ENCODE measurements around the gene PTPRG. TPM values are rescaled to one million over a fixed set of nuclear protein-coding genes. Genes with fewer than 3 reads are reported as not detected.

The PTPRG gene
- polyA plus RNA-seq, 3 donors, result not detected

GRCh38 chr3:61685755-61686154 lies 124.4 kb downstream of the PTPRG start:
- intact Hi-C loops (cut with micrococcal nuclease), result no loop called here
- TF ChIP-seq, protein P1, sequence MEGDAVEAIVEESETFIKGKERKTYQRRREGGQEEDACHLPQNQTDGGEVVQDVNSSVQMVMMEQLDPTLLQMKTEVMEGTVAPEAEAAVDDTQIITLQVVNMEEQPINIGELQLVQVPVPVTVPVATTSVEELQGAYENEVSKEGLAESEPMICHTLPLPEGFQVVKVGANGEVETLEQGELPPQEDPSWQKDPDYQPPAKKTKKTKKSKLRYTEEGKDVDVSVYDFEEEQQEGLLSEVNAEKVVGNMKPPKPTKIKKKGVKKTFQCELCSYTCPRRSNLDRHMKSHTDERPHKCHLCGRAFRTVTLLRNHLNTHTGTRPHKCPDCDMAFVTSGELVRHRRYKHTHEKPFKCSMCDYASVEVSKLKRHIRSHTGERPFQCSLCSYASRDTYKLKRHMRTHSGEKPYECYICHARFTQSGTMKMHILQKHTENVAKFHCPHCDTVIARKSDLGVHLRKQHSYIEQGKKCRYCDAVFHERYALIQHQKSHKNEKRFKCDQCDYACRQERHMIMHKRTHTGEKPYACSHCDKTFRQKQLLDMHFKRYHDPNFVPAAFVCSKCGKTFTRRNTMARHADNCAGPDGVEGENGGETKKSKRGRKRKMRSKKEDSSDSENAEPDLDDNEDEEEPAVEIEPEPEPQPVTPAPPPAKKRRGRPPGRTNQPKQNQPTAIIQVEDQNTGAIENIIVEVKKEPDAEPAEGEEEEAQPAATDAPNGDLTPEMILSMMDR (IDR thresholded peaks at IDR 0.05), result no peak

GRCh38 chr3:61686228-61686648 lies 124.9 kb downstream of the PTPRG start:
- Mint-ChIP-seq H3K4me1 (no peaks in the 10 kb centered on the region), H3K9me3 (peaks cover 0 to 3% (median 1%) of the 10 kb centered on the region in 7 donors), H3K36me3 (no peaks in the 10 kb centered on the region), H3K4me3 (no peak overlapping the region), H3K27ac (no peak overlapping the region), H3K27me3 (ENCODE audit: low read depth in 3 of 3) (peaks cover 0 to 2% (median 1%) of the 10 kb centered on the region in 3 donors)
- Histone ChIP-seq H3K36me3 (replicated peaks in 1 of 2; ENCODE audit: control insufficient read depth in 1 of 2, insufficient read depth in 2 of 2, low read length in 2 of 2) (no peaks in the 10 kb centered on the region), H3K4me3 (replicated peaks in 1 of 3; ENCODE audit: low read depth in 2 of 3, low read length in 3 of 3) (no peak overlapping the region), H4K20me1 (ENCODE audit: insufficient read depth, low read length) (no peaks in the 10 kb centered on the region), H3K9ac (ENCODE audit: insufficient read depth, low read length, poor library complexity, severe bottlenecking) (no peak overlapping the region), H3K4me2 (replicated peaks; ENCODE audit: extremely low read depth, low read length, poor library complexity, severe bottlenecking) (no peak overlapping the region), H3K4me1 (ENCODE audit: control insufficient read depth in 1 of 2, insufficient read depth in 2 of 2, low read length in 2 of 2) (no peaks in the 10 kb centered on the region), H3K9me3 (replicated peaks in 1 of 2; ENCODE audit: control insufficient read depth in 1 of 2, insufficient read depth in 1 of 2, low read length in 2 of 2) (no peaks in the 10 kb centered on the region), H3K27me3 (ENCODE audit: control insufficient read depth in 2 of 2, insufficient read depth in 2 of 2, low read length in 2 of 2) (no peaks in the 10 kb centered on the region), H2AFZ (ENCODE audit: insufficient read depth, low read depth, low read length, poor library complexity, severe bottlenecking) (no peak overlapping the region), H3K27ac (ENCODE audit: low read depth in 1 of 2, low read length in 2 of 2) (no peak overlapping the region), H3K79me2 (ENCODE audit: insufficient read depth, low read length) (no peaks in the 10 kb centered on the region)
- TF ChIP-seq, protein P1 (IDR thresholded peaks at IDR 0.05), result no peak
- intact Hi-C loops (cut with micrococcal nuclease), result no loop called here
- WGBS (ENCODE audit: insufficient coverage), result 87% methylated on average over 3 of the region's 3 CpGs
- no peak for DNase-seq

More at GRCh38 chr3:61685755-61686154, 124.4 kb downstream of the PTPRG start:
- Mint-ChIP-seq H3K9me3 (peaks cover 0 to 3% (median 1%) of the 10 kb centered on the region in 7 donors), H3K27me3 (ENCODE audit: low read depth in 3 of 3) (peaks cover 0 to 2% (median 0%) of the 10 kb centered on the region in 3 donors), H3K36me3 (no peaks in the 10 kb centered on the region), H3K4me1 (no peaks in the 10 kb centered on the region), H3K27ac (no peak overlapping the region), H3K4me3 (no peak overlapping the region)
- no peak overlapping the region for H3K9ac ChIP-seq (ENCODE audit: insufficient read depth, low read length, poor library complexity, severe bottlenecking)
- H3K27me3 ChIP-seq (ENCODE audit: control insufficient read depth in 2 of 2, insufficient read depth in 2 of 2, low read length in 2 of 2), result no peaks in the 10 kb centered on the region
- H3K4me1 ChIP-seq (ENCODE audit: control insufficient read depth in 1 of 2, insufficient read depth in 2 of 2, low read length in 2 of 2), result no peaks in the 10 kb centered on the region
- H4K20me1 ChIP-seq (ENCODE audit: insufficient read depth, low read length), result no peaks in the 10 kb centered on the region
- H3K27ac ChIP-seq (ENCODE audit: low read depth in 1 of 2, low read length in 2 of 2), result no peak overlapping the region
- H2AFZ ChIP-seq (ENCODE audit: insufficient read depth, low read depth, low read length, poor library complexity, severe bottlenecking), result no peak overlapping the region
- H3K9me3 ChIP-seq (replicated peaks in 1 of 2; ENCODE audit: control insufficient read depth in 1 of 2, insufficient read depth in 1 of 2, low read length in 2 of 2), result no peaks in the 10 kb centered on the region
- DNase-seq, result no peak
- H3K36me3 ChIP-seq (replicated peaks in 1 of 2; ENCODE audit: control insufficient read depth in 1 of 2, insufficient read depth in 2 of 2, low read length in 2 of 2), result no peaks in the 10 kb centered on the region
- H3K79me2 ChIP-seq (ENCODE audit: insufficient read depth, low read length), result no peaks in the 10 kb centered on the region
- 86% methylated on average over 5 of the region's 9 CpGs for WGBS (ENCODE audit: insufficient coverage)
- H3K4me3 ChIP-seq (replicated peaks in 1 of 3; ENCODE audit: low read depth in 2 of 3, low read length in 3 of 3), result no peak overlapping the region
- H3K4me2 ChIP-seq (replicated peaks; ENCODE audit: extremely low read depth, low read length, poor library complexity, severe bottlenecking), result no peak overlapping the region
